GM21576 (cell line): ENCODE results near the gene UMOD.

ENCODE experiments used
- ATAC-seq: cut with Tn5 transposase; IDR thresholded peaks from one replicate; pipeline ENCODE4 v1.9.1; 2021; ENCODE audit warnings: mild to moderate bottlenecking, moderate library complexity; ENCODE audit not compliant: unreplicated experiment

The UMOD gene

GRCh38 chr16:20352615-20353014, at the start of gene UMOD:
UMOD (minus strand) TSS chr16:20352715; CDS start chr16:20350737, 1,978 bp downstream.
- ATAC-seq, result no peak

GRCh38 chr16:20401475-20402016, 49.0 kb upstream of the UMOD start:
- no peak for ATAC-seq

- no peak for ATAC-seq
Measured at GRCh38 chr16:20401066-20401465, 48.6 kb upstream of the UMOD start.

- ATAC-seq, result no peak
Measured at GRCh38 chr16:20399185-20399584, 46.7 kb upstream of the UMOD start.

- ATAC-seq, result no peak
Measured at GRCh38 chr16:20398603-20399002, 46.1 kb upstream of the UMOD start.

GRCh38 chr16:20397468-20398074, 45.1 kb upstream of the UMOD start:
- ATAC-seq, result no peak

GRCh38 chr16:20396846-20397467, 44.4 kb upstream of the UMOD start:
- no peak for ATAC-seq

- no peak for ATAC-seq
Measured at GRCh38 chr16:20395946-20396345, 43.4 kb upstream of the UMOD start.

GRCh38 chr16:20393801-20394577, 41.5 kb upstream of the UMOD start:
- no peak for ATAC-seq

GRCh38 chr16:20391045-20391444, 38.5 kb upstream of the UMOD start:
- ATAC-seq, result no peak

GRCh38 chr16:20388854-20389253, 36.3 kb upstream of the UMOD start:
- ATAC-seq, result no peak

- no peak for ATAC-seq
Measured at GRCh38 chr16:20387978-20388377, 35.5 kb upstream of the UMOD start.

GRCh38 chr16:20385844-20386832, 33.6 kb upstream of the UMOD start:
- no peak for ATAC-seq

- peak; percentile 52 for ATAC-seq
Measured at GRCh38 chr16:20383106-20384029, 30.9 kb upstream of the UMOD start.

- ATAC-seq, result no peak
Measured at GRCh38 chr16:20382202-20382948, 29.9 kb upstream of the UMOD start.

GRCh38 chr16:20380782-20381181, 28.3 kb upstream of the UMOD start:
- no peak for ATAC-seq

- ATAC-seq, result no peak
Measured at GRCh38 chr16:20377181-20377580, 24.7 kb upstream of the UMOD start.

- ATAC-seq, result no peak
Measured at GRCh38 chr16:20372701-20373100, 20.2 kb upstream of the UMOD start.
